Measurements from ENCODE around the gene HOXC9.
"Not testable (repeated sequence)": the region's sequence is repeated elsewhere in the genome, so short reads cannot be mapped to it uniquely, and the experiment has no call there.

The HOXC9 gene

GRCh38 chr12:54030889-54031471, 31.0 kb downstream of the HOXC9 start:
- no peak for DNase-seq

DNA sequence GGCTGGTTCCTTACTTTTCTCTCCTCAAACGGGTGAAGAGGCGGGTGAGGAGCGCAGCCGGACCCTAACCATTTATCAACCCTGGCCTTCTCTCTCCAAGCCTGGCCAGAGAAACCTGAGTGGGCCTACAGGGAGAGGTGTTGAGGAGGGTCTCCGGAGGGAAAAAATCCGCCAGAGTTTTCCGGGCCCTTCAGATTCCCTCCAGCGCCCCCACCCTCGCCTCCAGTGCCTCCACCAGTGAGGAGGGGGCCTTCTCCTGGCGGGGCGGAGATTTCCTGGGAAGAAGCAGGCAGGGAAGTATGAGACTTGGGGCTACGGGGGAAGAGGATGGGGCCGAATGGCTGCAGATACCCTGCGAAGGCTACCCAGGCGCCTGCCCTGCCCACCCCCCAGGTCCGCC, 31.5 kb downstream of the HOXC9 start:
- no peak for DNase-seq

DNA sequence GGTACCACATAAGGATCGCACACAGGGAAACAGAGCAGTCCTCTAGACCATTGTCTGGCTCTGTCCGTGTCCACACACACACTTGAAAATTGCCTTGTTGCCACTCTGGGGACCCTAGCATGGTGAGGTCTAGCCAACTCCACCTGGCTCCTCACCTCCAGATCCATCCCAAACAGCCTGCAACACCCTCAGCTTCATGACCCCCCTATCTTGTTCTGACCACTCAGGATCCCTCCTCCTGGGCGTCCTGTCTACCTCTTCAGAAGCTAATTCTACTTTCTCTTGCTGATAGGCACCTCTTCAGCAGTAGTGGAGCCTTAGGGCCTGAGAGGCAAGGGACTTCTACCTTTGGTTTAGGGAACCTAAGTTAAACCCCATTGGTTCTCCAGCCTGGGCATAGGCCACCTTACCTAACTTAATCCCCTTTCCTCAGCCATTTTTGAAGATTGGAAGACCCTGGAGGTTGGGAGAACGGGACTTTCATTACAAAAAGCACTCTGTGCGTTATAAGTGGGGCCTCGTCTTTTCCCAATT, 32.2 kb downstream of the HOXC9 start:
- no peak for DNase-seq

DNA sequence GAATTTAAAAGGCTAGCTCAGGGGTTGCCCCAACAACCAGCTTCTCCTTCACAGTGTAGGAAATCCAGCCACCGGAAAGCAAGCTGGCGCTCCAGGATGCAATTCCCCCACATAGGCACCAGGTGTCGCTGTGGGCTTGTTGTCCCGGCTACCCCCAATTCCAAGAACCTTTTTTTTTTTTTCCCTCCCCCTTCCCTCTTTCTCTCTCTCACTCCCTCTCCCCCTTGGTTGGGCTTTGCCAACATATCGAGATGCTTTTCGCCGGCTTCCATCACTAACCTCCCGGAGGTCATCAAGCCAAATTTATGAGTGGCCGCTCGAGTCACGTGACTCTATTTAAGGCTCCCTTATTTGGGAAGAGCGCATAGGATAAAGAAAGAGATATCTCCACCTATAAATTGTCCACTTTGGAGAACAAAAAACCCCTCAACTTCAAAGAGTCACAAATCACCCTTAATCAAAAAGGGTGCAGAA, 32.7 kb downstream of the HOXC9 start, which contains the start of gene HOXC5:
Gene HOXC5, plus strand, starts transcription at position 424 of the 474 bp plus-strand sequence. CDS start 73 bp downstream, outside the sequence.
- peak; percentile 43 for DNase-seq

DNA sequence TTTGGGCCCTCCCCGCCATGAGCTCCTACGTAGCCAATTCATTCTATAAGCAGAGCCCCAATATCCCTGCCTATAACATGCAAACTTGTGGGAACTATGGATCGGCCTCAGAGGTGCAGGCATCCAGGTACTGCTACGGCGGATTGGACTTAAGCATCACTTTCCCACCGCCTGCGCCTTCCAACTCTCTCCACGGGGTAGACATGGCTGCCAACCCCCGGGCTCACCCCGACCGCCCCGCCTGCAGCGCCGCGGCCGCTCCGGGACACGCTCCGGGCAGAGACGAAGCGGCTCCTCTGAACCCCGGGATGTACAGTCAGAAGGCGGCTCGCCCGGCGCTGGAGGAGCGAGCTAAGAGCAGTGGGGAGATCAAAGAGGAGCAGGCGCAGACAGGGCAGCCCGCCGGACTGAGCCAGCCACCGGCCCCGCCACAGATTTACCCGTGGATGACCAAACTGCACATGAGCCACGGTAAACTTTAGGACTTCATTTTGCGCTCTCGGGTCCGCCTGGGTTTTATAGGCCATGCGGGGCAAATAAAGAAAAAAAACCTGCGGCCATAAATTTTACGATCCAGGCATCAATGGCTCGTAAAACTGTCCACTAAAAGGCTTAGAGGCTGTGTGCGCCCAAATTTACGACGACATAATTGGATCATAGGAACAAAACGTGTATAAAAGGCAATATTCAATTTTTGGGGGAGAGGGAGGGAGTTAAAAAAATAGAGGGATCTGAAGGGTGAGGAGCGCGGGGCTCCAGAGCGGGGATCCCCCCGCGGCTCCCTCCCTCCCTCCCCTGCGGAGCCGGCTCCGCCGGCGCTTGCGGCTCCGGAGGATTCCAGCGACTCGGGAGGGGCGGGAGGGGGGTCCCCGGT, 33.4 kb downstream of the HOXC9 start:
- DNase-seq: no peak

GRCh38 chr12:54033980-54034784, 34.2 kb downstream of the HOXC9 start:
- DNase-seq: no peak

- DNase-seq: no peak
Observed at GRCh38 chr12:54034785-54035310, 34.9 kb downstream of the HOXC9 start.

DNA sequence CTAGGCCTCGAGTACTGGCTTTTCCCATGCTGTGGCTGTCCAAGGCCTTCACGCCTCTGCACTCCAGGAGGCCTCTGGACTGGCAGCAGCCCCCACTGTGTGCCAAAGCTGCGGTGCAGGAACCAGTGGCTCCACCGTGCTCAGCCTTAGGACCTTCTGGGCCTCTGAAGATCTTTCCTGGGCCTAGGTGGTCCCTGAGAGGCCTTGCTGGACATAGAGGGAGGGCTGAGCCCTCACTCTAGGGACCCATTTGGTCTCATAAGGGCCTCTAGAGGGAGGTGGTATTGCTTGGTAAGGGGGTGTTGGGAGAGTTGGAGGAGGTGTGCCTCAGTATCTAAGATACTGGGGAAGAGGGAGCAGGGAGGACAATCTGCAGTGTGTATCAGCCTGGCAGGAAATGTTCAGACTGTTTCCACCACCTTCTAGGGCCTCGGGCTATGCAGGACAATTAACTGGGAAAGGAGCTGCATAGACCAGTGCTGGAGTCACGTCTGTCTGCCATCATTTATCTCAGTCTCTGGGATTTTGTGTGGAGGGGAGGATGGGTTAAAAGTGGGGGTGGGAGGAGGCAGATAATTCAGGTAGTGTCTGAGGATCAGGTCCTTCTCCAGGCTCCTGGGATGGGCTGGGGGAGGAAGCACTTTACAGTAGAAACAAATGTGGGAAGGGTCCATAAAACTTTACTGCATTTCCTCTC, 35.8 kb downstream of the HOXC9 start:
- no peak for DNase-seq

DNA sequence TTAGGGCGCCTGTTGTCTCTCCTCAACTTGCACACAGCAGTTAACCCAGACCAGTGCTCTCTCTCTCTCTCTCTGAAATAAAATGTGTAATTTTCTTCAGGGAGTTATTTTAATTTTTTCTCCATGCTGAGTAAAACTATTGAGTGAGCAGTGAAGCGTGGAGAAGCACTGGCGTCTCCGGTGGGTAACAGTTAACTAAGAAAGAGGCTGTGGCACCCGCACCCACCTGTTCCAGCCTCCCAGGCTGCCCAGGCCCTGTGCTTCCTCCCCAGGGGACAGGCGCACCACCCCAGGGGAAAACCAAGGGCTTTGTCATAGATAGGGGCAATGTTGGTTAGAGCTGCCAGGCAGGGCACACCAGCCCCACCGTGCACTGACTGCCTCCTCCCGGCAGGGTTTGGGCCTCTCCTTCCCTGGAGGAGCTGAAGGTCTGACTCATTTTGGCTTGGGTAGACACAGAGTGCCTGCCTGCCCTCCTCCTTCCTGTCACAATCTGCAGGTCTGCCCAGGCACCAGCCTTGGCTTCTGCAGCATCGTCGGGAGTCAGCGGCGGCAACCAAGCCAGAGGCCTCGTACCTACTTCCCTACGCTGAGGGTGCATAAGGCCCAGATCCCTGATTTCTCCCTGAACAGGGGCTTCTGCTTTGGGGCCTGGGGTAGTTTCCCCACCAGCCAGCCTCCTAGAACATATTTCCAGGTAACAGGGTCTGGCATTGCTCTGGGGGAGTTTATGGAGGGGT, 36.8 kb downstream of the HOXC9 start:
- DNase-seq: no peak

DNA sequence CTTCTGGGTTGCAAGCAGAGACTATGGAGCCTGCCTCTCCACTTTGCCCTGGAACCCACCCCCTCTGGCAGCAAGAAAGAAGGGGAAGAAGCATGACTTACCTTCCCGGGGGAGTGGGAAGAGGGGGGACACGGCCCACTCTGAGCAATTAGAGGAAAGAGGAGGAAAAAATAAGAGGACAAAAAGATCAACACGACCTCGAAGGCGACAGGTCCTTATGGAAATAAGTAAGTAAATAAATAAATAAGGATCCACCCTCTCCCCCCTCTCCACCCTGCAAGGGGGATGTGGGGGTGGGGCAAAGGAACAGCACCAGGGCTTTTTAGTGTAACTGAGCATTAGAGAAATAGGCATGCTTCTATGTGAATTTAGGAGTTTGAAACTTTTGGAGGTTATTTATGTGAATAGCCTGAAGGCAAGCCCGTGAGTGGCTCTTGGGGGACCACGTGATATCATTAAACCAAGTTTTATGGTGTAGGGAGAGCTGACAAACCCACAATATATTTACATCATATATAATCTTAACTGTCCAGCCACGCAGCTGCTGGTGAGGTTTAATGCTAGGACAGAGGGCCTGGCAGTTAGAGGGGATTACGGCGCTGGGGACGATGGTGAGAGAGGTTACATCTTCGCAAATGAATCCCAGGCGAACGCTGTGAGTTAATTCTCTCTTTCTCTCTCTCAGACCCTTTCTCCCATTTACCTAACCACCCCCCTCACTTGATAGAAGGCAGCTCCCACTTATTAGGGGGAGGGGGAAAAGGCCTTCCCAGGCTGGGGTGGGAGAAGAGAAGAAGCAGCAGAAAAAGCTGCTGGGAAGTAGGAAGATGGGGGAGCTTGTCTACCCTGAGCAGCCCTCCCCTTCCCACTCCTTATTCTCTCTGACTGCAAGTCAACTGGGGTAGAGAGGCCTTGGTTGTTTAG, 37.7 kb downstream of the HOXC9 start:
- no peak for DNase-seq

GRCh38 chr12:54038284-54038870, 38.4 kb downstream of the HOXC9 start:
- no peak for DNase-seq

DNA sequence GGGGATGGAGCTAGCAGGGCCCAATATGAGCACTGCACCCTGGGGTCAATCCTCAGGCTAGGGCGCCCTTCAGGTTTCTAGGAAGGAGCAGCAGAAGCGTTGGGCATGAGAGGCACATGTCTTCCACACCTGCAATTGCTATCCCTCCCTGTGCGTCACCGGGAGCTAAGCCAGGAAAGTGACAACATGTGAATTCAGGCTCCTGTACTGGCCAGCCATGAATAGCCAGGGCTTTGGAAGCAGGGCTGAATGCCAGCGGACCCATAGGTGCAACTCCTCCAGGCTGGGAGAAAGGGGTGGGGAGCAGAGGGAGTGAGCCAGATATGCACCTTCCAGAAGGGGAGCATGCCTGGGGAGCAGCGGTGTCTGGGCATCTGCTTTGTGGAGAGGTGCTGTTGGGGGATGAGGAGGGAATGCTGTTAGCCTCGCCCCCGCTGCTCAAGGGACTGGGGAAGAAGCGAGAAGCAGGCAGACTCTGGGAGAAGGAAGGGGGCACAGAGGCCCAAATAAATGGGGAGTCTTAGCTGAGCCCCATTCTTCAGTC, 39.0 kb downstream of the HOXC9 start:
- no peak for DNase-seq

GRCh38 chr12:54039417-54040147, 39.6 kb downstream of the HOXC9 start:
- no peak for DNase-seq

DNA sequence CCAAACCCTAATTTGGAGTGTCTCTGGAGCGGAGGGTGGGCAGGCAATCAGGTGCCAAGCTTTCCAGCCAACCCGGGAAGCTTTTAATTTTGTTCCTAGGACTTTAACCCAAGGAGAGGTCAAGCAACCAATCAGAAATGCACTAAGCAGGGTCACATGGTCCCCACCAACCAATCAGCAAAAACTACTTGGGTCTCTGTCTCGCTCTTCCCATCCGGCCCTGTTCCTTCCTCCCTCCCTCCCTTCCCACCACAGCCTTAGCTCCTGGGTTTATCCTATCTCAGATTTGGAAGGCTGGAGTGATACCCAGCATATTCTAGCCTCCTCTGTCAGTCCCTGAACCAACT, 40.2 kb downstream of the HOXC9 start:
- no peak for DNase-seq

GRCh38 chr12:54040648-54041047, 40.7 kb downstream of the HOXC9 start:
- no peak for DNase-seq

DNA sequence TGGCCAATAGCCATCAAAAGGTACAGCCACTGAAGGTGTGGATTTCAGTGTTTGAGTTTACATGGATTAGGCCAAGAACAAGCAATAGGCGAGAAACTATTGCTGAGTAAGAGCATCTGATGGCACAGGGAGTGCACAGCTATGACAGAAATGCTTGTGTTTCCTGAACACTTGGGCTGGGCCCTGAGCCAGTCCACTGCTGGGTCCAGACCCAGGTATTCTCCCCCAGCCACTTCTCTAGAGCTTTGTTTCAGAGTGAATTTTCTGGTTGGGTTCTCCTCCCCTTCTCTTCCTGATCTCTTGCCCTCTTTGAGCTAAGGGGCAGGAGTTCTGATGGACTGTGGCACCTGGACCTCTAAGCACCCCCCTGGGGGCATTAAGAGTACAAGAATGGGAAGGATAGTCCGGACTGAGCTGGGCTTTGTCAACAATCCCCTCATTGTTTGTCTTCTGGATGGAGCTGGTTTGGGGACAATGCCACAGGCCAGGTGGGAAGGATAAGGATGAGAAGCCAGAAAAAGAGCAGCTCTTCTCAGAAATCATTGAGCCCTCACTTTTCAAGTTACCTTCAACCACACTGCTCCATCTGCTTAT, 41.2 kb downstream of the HOXC9 start:
- DNase-seq: no peak

DNA sequence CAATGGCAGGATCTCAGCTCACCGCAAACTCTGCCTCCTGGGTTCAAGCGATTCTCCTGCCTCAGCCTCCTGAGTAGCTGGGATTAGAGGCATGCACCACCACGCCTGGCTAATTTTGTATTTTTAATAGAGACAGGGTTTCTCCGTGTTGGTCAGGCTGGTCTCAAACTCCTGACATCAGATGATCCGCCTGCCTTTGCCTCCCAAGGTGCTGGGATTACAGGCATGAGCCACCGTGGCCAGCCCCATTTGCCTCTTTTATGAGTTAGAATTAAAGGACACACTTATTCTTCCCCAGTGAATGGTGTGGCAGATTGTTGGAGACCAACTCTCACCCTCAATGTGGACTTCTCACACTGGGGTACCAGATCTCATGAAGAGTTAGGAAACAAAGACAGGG, 42.1 kb downstream of the HOXC9 start:
- not testable (repeated sequence) for DNase-seq
